IMR-90 (cell line): ENCODE measurements around the gene PIK3R3. TPM values are rescaled to one million over a fixed set of nuclear protein-coding genes. Genes with fewer than 3 reads are reported as not detected.
"Not testable (repeated sequence)": the region's sequence is repeated elsewhere in the genome, so short reads cannot be mapped to it uniquely, and the experiment has no call there.

Source experiments
- ATAC-seq: fragments of 200-7000 bp; cut with Tn5 transposase; 2 replicates; pipeline ENCODE4 v1.9.1; 2020; ENCODE audit warnings: low read depth, mild to moderate bottlenecking, moderate library complexity
- BruUV-seq: library from RNA; stranded (reverse); fragments of 400-500 nt; replicated peaks from 2 replicates; lab custom pipeline; 2021; lab: Mats Ljungman, UMichigan
- CTCF ChIA-PET: fragments of 300-600 bp; formaldehyde crosslinking; extraction: SDS; loops from one replicate; lab custom pipeline; 2021; ENCODE audit warnings: antibody characterized with exemption; lab: Yijun Ruan, JAX
- POLR2A ChIA-PET: fragments of 300-600 bp; sonication (Branson Sonifier 250); formaldehyde crosslinking; loops from one replicate; lab custom pipeline; 2022; ENCODE audit warnings: antibody characterized with exemption; ENCODE audit not compliant: unreplicated experiment; lab: Charles Lee
- DNase-seq: peaks from one replicate; pipeline ENCODE4 v3.0.0; 2013
- H2AFZ ChIP-seq: replicated peaks from 2 replicates; pipeline ENCODE3; 2013; ENCODE audit warnings: low read length, mild to moderate bottlenecking; ENCODE audit not compliant: poor library complexity
- H2AK5ac ChIP-seq: 2 replicates; pipeline ENCODE4 v1.6.1; 2013; ENCODE audit warnings: low read depth, low read length, inconsistent platforms
- H2AK9ac ChIP-seq: replicated peaks from 2 replicates; pipeline ENCODE3; 2013; ENCODE audit warnings: mild to moderate bottlenecking, low read depth, low read length, moderate library complexity; ENCODE audit not compliant: poor library complexity
- H2BK120ac ChIP-seq: 2 replicates; pipeline ENCODE4 v1.6.1; 2013; ENCODE audit warnings: low read depth, low read length, inconsistent platforms
- H2BK15ac ChIP-seq: 3 replicates; pipeline ENCODE4 v1.6.1; 2013; ENCODE audit warnings: low read depth, low read length, inconsistent platforms
- H2BK20ac ChIP-seq: 2 replicates; pipeline ENCODE4 v1.6.1; 2013; ENCODE audit warnings: low read depth, mild to moderate bottlenecking, inconsistent platforms, low read length, moderate library complexity
- H2BK5ac ChIP-seq: 2 replicates; pipeline ENCODE4 v1.6.1; 2013; ENCODE audit warnings: mild to moderate bottlenecking, low read depth, low read length, inconsistent platforms; ENCODE audit not compliant: poor library complexity, severe bottlenecking
- H3K14ac ChIP-seq: replicated peaks from 2 replicates; pipeline ENCODE4 v1.6.1; 2013; ENCODE audit warnings: low read depth, low read length, inconsistent platforms
- H3K18ac ChIP-seq: 2 replicates; pipeline ENCODE4 v1.6.1; 2013; ENCODE audit warnings: low read depth, low read length, control low read depth
- H3K23ac ChIP-seq: 2 replicates; pipeline ENCODE4 v1.6.1; 2013; ENCODE audit warnings: low read depth, low read length, inconsistent platforms
- H3K27ac ChIP-seq: 2 replicates; pipeline ENCODE4 v1.5.1; 2013; ENCODE audit warnings: mild to moderate bottlenecking, control low read depth, low read length; ENCODE audit not compliant: insufficient read depth
- H3K27me3 ChIP-seq: 2 replicates; pipeline ENCODE4 v1.6.1; 2013; ENCODE audit warnings: low read length; ENCODE audit not compliant: control insufficient read depth, insufficient read depth
- H3K36me3 ChIP-seq: 2 replicates; pipeline ENCODE4 v1.6.1; 2013; ENCODE audit warnings: low read length, mixed read lengths; ENCODE audit not compliant: control insufficient read depth, insufficient read depth
- H3K4ac ChIP-seq: 2 replicates; pipeline ENCODE4 v1.6.1; 2013; ENCODE audit warnings: low read depth, low read length, inconsistent platforms
- H3K4me1 ChIP-seq: 2 replicates; pipeline ENCODE4 v1.6.1; 2013; ENCODE audit warnings: low read length, mixed read lengths; ENCODE audit not compliant: control insufficient read depth, insufficient read depth
- H3K4me2 ChIP-seq: 2 replicates; pipeline ENCODE4 v1.6.1; 2013; ENCODE audit warnings: low read depth, mild to moderate bottlenecking, control low read depth, low read length, moderate library complexity
- H3K4me3 ChIP-seq: 2 replicates; pipeline ENCODE4 v1.5.1; 2013; ENCODE audit warnings: low read depth, mild to moderate bottlenecking, control low read depth, low read length, moderate library complexity; ENCODE audit not compliant: insufficient read depth
- H3K56ac ChIP-seq: 2 replicates; pipeline ENCODE4 v1.6.1; 2013; ENCODE audit warnings: low read length, inconsistent platforms; ENCODE audit not compliant: insufficient read depth; ENCODE audit errors: extremely low read depth
- H3K79me1 ChIP-seq, 2 experiments: 2 replicates each; pipeline ENCODE4 v1.6.1; 2013; ENCODE audit warnings: low read length in 2 of 2, inconsistent platforms in 1 of 2, low read depth in 1 of 2
- H3K9ac ChIP-seq: 2 replicates; pipeline ENCODE4 v1.6.1; 2013; ENCODE audit warnings: low read depth, low read length, control low read depth
- H3K9me1 ChIP-seq: 2 replicates; pipeline ENCODE4 v1.6.1; 2013; ENCODE audit warnings: low read length, inconsistent platforms; ENCODE audit not compliant: insufficient read depth
- H3K9me3 ChIP-seq: 2 replicates; pipeline ENCODE4 v1.6.1; 2013; ENCODE audit warnings: low read length; ENCODE audit not compliant: control insufficient read depth, insufficient read depth
- H4K20me1 ChIP-seq: 2 replicates; pipeline ENCODE4 v1.6.1; 2013; ENCODE audit warnings: low read length, inconsistent platforms; ENCODE audit not compliant: insufficient read depth
- H4K5ac ChIP-seq: 2 replicates; pipeline ENCODE4 v1.6.1; 2013; ENCODE audit warnings: mild to moderate bottlenecking, low read depth, low read length, control low read depth
- H4K8ac ChIP-seq, 2 experiments: 2 replicates each; pipeline ENCODE4 v1.6.1; 2013; ENCODE audit warnings: low read depth in 2 of 2, low read length in 2 of 2, control low read depth in 1 of 2, inconsistent platforms in 1 of 2
- H4K91ac ChIP-seq: 2 replicates; pipeline ENCODE4 v1.6.1; 2013; ENCODE audit warnings: low read depth, low read length, inconsistent platforms; ENCODE audit not compliant: insufficient read depth
- WGBS, 2 experiments: methylation state at CpG; one replicate each; pipeline versions ENCODE4 v1.1.5 to v1.1.7; 2013; ENCODE audit warnings: missing lambda C conversion rate in 2 of 2; ENCODE audit not compliant: insufficient read length in 1 of 2; ENCODE audit errors: extremely low coverage in 2 of 2; 5-methylcytosine and 5-hydroxymethylcytosine counted together
- dilution Hi-C: fragments of 300-500 bp; cut with HindIII; formaldehyde crosslinking; loops from one replicate; pipeline ENCODE4 v1.14.3; 2018; ENCODE audit warnings: low sequenced_read_pairs; ENCODE audit not compliant: unreplicated experiment
- in situ Hi-C: fragments of 300-500 bp; cut with MboI; formaldehyde crosslinking; loops from 3 replicates; pipeline ENCODE4 v1.14.3; 2019; ENCODE audit warnings: low sequenced_read_pairs, inconsistent platforms, mixed read lengths
- intact Hi-C: fragments of 100-400 bp; cut with micrococcal nuclease; formaldehyde crosslinking; loops from 2 replicates; pipeline ENCODE4 v1.10.0; 2022
- polyA plus RNA-seq, 3 experiments: library from polyadenylated mRNA; depleted of rRNA; stranded (reverse); fragments of >200 nt; gene quantifications; 2 replicates each; pipeline ENCODE4 v1.2.3, GENCODE V29; 2012; ENCODE audit warnings: low replicate concordance in 1 of 3
- total RNA-seq: library from RNA; depleted of rRNA; stranded (reverse); fragments of >200 nt; gene quantifications from 2 replicates; pipeline ENCODE4 v1.2.3, GENCODE V29; 2012

PIK3R3 gene
- total and polyA plus RNA-seq, 2 of the 4 experiments (the other 2 are of a cell fraction): 5.3 to 9.9 TPM

DNA sequence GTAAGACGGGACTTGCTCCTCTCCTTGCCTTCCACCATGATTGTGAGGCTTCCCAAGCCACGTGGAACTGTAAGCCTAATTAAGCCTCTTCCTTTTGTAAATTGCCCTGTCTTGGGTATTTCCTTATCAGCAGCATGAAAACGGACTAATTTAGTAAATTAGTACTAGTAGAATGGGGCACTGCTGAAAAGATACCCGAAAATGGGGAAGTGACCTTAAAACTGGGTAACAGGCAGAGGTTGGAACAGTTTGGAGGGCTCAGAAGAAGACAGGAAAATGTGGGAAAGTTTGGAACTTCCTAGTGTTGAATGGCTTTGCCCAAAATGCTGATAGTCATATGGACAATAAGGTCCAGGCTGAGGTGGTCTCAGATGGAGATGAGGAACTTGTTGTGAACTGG, 75.2 kb downstream of the PIK3R3 start:
- H2BK120ac ChIP-seq, H2BK15ac ChIP-seq, dilution Hi-C loops, H4K8ac ChIP-seq, H3K18ac ChIP-seq, H3K27ac ChIP-seq, H3K27me3 ChIP-seq, H3K4me1 ChIP-seq, H3K23ac ChIP-seq, in situ Hi-C loops, POLR2A ChIA-PET, H3K4me3 ChIP-seq, CTCF ChIA-PET, H4K91ac ChIP-seq, H3K4me2 ChIP-seq, ATAC-seq, H2BK5ac ChIP-seq, H3K36me3 ChIP-seq, H3K9me3 ChIP-seq, H4K5ac ChIP-seq, H3K79me1 ChIP-seq, DNase-seq, H3K56ac ChIP-seq, H2AK5ac ChIP-seq, H2AK9ac ChIP-seq, BruUV-seq, H4K20me1 ChIP-seq, H3K9ac ChIP-seq, H3K14ac ChIP-seq, H2BK20ac ChIP-seq, H3K9me1 ChIP-seq, H2AFZ ChIP-seq, H3K4ac ChIP-seq: not testable (repeated sequence)
- intact Hi-C loops: loop anchor here (5.0 kb wide), 1 partner anchor 120 kb away; the partner anchor contains the start of genes P3R3URF and TSPAN1
- 87% methylated on average over 2 of the region's 4 CpGs; no CpG with 5 or more reads in 1 of the 2 experiments for WGBS, 2 experiments
